GM12864 (cell line): Measurements from ENCODE around the gene ELAVL2.

Experiments
- DNase-seq: peaks from one replicate; pipeline ENCODE4 v3.0.0-alpha.2; 2011; ENCODE audit warnings: low read depth
- H3K4me3 ChIP-seq: 2 replicates; pipeline ENCODE4 v1.5.1; 2011; ENCODE audit warnings: mild to moderate bottlenecking, low read depth, low read length, control low read depth
- TF ChIP-seq, protein P1 (sequence below): IDR thresholded peaks from 2 replicates; pipeline ENCODE4 v1.5.1; 2011; ENCODE audit warnings: low read depth, mild to moderate bottlenecking, moderate library complexity, low read length, control low read depth, inconsistent platforms; ENCODE audit errors: missing control alignments

Gene ELAVL2

DNA sequence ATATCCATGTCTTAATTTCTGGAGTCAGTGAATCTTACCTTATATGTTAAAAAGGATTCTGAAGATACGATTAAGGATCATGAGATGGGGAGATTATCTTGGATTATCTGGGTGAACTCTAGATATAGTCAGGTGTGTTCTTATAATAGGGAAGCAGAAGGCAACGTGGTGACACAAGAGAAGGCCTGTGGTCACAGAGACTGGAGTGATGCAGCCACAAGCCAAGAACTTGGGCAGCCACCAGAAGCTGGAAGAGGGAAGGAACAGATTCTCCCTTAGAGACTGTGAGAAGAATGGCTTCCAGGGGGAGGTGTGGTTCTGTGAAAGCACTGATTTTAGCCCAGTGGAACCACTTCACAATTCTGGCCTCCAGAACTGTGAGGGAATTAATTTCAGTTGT, 177.4 kb downstream of the ELAVL2 start:
- TF ChIP-seq, protein P1, sequence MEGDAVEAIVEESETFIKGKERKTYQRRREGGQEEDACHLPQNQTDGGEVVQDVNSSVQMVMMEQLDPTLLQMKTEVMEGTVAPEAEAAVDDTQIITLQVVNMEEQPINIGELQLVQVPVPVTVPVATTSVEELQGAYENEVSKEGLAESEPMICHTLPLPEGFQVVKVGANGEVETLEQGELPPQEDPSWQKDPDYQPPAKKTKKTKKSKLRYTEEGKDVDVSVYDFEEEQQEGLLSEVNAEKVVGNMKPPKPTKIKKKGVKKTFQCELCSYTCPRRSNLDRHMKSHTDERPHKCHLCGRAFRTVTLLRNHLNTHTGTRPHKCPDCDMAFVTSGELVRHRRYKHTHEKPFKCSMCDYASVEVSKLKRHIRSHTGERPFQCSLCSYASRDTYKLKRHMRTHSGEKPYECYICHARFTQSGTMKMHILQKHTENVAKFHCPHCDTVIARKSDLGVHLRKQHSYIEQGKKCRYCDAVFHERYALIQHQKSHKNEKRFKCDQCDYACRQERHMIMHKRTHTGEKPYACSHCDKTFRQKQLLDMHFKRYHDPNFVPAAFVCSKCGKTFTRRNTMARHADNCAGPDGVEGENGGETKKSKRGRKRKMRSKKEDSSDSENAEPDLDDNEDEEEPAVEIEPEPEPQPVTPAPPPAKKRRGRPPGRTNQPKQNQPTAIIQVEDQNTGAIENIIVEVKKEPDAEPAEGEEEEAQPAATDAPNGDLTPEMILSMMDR: no peak
- H3K4me3 ChIP-seq: no peak overlapping the region
- DNase-seq: no peak

DNA sequence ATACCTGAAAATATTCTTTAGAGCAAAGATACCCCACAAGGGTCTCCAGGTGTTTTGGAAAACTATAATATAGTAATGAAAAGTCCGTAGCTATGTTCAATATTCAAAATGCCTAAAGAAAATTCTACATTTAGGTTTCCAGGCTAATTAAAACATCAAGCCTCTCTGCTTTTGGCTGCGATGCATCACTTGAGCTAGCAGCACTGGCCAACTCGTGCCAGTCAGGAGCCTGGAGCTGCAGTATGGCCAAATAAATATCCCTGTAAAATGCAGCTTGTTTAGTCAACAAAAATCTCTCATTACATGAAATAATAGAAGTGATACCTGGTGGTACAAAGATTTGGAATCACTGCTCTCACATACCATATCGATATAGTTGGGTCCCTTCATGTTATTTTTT, 181.1 kb downstream of the ELAVL2 start:
- TF ChIP-seq, protein P1: no peak
- H3K4me3 ChIP-seq: no peak overlapping the region
- no peak for DNase-seq

DNA sequence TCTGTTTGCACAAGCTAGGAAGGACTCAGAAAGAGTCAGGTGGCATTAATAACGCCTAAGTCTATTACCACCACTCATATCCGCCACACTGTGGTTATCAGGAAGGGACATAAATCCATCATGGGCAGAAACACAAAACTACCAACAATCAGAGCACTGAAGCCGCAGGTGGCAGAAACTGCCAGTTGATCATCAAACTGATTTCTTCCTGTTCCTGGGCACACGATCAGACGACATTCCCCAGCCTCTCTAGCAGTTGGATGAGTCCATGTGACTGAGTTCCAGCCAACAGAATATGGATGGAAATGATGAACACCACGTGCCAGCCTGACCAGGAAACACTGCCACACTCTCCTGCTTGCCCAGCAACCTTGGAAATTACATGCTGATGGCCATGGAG, 181.7 kb downstream of the ELAVL2 start:
- no peak for DNase-seq
- no peak overlapping the region for H3K4me3 ChIP-seq
- TF ChIP-seq, protein P1: no peak

DNA sequence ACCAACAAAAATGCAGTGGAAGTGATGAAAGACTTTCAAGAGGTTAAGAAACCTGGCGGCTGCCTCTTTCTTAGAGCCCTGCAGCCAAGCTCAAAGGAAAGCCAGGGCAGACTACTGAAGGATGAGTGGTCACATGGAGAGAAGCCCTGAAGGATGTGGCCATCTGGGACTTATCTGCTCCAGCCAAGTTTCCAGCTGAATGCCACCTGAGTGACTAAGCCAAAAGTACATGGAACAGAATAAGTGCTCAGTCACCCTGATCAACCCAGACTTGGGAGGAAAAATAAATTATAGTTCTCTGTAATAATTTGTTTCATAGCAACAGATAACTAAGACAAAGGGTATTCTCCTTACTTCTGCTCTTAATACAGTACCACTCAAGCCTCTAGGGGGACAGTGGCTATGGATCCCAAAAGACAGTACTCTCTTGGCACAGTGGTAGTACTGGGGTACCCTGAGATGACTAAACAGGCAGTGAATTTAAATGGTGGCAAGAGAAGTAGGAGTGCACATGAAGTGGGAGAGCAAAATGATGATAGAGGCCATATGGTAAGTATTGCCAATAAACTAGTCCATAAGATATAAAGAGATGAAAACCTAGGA, 182.3 kb downstream of the ELAVL2 start:
- TF ChIP-seq, protein P1: no peak
- H3K4me3 ChIP-seq: no peak overlapping the region
- no peak for DNase-seq
